Ovary (tissue), 9 donors: ENCODE measurements around the gene GJD3. TPM values are rescaled to one million over a fixed set of nuclear protein-coding genes. Genes with fewer than 3 reads are reported as not detected.
A peak's percentile ranks its signal among the peaks of the same experiment; 100 is the strongest.

Experiments
- DNase-seq, 5 donors: peaks; one replicate each; pipeline ENCODE4 v3.0.0-alpha.2; 2019 to 2020
- H3K27ac ChIP-seq, 2 donors: fragments of 200-600 bp; one replicate each; pipeline versions ENCODE4 v1.5.1 to v1.8.0; 2019 to 2022
- H3K27me3 ChIP-seq: fragments of 200-600 bp; one replicate; pipeline ENCODE4 v1.8.0; 2022
- H3K36me3 ChIP-seq: fragments of 200-600 bp; sonication (generic); one replicate; pipeline ENCODE4 v1.5.1; 2019
- H3K4me1 ChIP-seq: one replicate; pipeline ENCODE4 v1.8.1; 2013; ENCODE audit warnings: mild to moderate bottlenecking, moderate library complexity; ENCODE audit not compliant: insufficient read depth
- H3K4me3 ChIP-seq: fragments of 200-600 bp; sonication (generic); one replicate; pipeline ENCODE4 v1.5.1; 2017
- H3K9me3 ChIP-seq, 2 donors: fragments of 200-600 bp in 1 of 2; sonication (generic) in 1 of 2; one replicate each; pipeline versions ENCODE4 v1.5.1 to v1.8.1; 2013 to 2019; ENCODE audit warnings: mild to moderate bottlenecking in 1 of 2, moderate library complexity in 1 of 2
- CTCF ChIP-seq, 3 donors: fragments of 450-650 bp in 2 of 3; fragments of 200-600 bp in 1 of 3; IDR thresholded peaks; one replicate each; pipeline versions ENCODE4 v1.5.1 to v1.8.0; 2016 to 2022; ENCODE audit warnings: antibody characterized with exemption in 3 of 3, mild to moderate bottlenecking in 1 of 3
- EP300 ChIP-seq: sonication (generic); formaldehyde crosslinking; IDR thresholded peaks from one replicate; pipeline ENCODE4 v1.6.1; 2017; ENCODE audit warnings: antibody characterized with exemption
- POLR2A ChIP-seq: fragments of 450-650 bp; IDR thresholded peaks from one replicate; pipeline ENCODE4 v1.6.1; 2017; ENCODE audit warnings: antibody characterized with exemption, mild to moderate bottlenecking, moderate library complexity
- WGBS, 3 donors: extraction: QIAGEN DNeasy Blood & Tissue Kit in 1 of 3; methylation state at CpG; one replicate each; pipeline versions ENCODE4 v1.1.5 to v1.1.7; 2013 to 2017; 5-methylcytosine and 5-hydroxymethylcytosine counted together
- intact Hi-C, 4 donors: fragments of 100-400 bp; cut with DNase I; formaldehyde crosslinking; loops; one replicate each; pipeline versions ENCODE4 v1.11.0 to v1.15.1; 2022 to 2023
- polyA plus RNA-seq, 2 donors: library from polyadenylated mRNA; stranded (reverse); fragments of 200-250 nt in 1 of 2; fragments of 350-450 nt in 1 of 2; fragmentation: Illumina TruSeq in 1 of 2; extraction: RNeasy Lipid Tissue Mini Kit (QIAGEN cat#74804) in 1 of 2; gene quantifications; one replicate each; pipeline ENCODE4 v1.2.3, GENCODE V29; 2013 to 2014
- total RNA-seq, 7 donors: library from RNA; depleted of rRNA in 2 of 7; stranded (reverse); fragments of >200 nt in 2 of 7; fragmentation: NEBNext Ultra II Directional in 3 of 7; extraction: Animal tissue kit (Norgen Biotek cat#: 25700) in 3 of 7; gene quantifications; one replicate each; pipeline versions ENCODE4 v1.1.0 to v1.2.4, GENCODE V29; 2016 to 2023
- donor health status: DM: no; HTN: no; CAD: no; lungs with moderate emphysema.
- donor health status: DM: no; HTN: no; CAD: no.
- donor health status: Bipolar disorder and iron deficiency.
- donor health status: DM: yes; HTN: yes; CAD: no.
- donor health status: DM: no; HTN: no; CAD: no.
- donor health status: DM: yes; HTN: yes; CAD: no.

The GJD3 gene
- total and polyA plus RNA-seq, 9 donors: 0.24 to 1.8 (median 0.87) TPM; not detected in 3

- intact Hi-C loops: no loop called here
- Histone ChIP-seq H3K4me1 (peaks cover 54% of the 10 kb centered on the region), H3K9me3 (no peaks in the 10 kb centered on the region), H3K27ac (peak overlapping the region in 1 of 2 donors; percentile 77), H3K36me3 (no peaks in the 10 kb centered on the region), H3K4me3 (peak overlapping the region; percentile 15), H3K27me3 (no peaks in the 10 kb centered on the region)
- 4 to 5% (median 4%) methylated on average over 16 to 19 of the region's 19 CpGs for WGBS, 3 donors
- peak; percentile 81 to 88 (median 83) for DNase-seq
- TF ChIP-seq EP300: no peak
- no peak for TF ChIP-seq CTCF (IDR thresholded peaks at IDR 0.05)
- peak; percentile 45 for TF ChIP-seq POLR2A
These were observed 43.6 kb downstream of the GJD3 start for GRCh38 chr17:40320756-40321523.

GRCh38 chr17:40319651-40320540 is 44.6 kb downstream of the GJD3 start:
- TF ChIP-seq POLR2A (no peak), EP300 (no peak), CTCF (IDR thresholded peaks at IDR 0.05) (no peak)
- H3K36me3 ChIP-seq: no peaks in the 10 kb centered on the region
- 42 to 48% (median 44%) methylated on average over 11 of the region's 11 CpGs for WGBS, 3 donors
- peaks cover 51% of the 10 kb centered on the region for H3K4me1 ChIP-seq
- DNase-seq: peak in 2 of 5 donors; percentile 64 to 69
- peak overlapping the region in 1 of 2 donors; percentile 77 for H3K27ac ChIP-seq
- H3K9me3 ChIP-seq: no peaks in the 10 kb centered on the region
- peak overlapping the region; percentile 95 for H3K4me3 ChIP-seq
- intact Hi-C loops: loop anchor here in 1 of 4 donors (5.0 kb wide), 1 partner anchor 32 kb away; no protein-coding TSS in a partner anchor
- H3K27me3 ChIP-seq: no peaks in the 10 kb centered on the region

- no peaks in the 10 kb centered on the region for H3K27me3 ChIP-seq
- H3K36me3 ChIP-seq: no peaks in the 10 kb centered on the region
- DNase-seq: peak in 3 of 5 donors; percentile 27 to 63 (median 42)
- peak overlapping the region; percentile 73 to 80 for H3K27ac ChIP-seq
- H3K4me3 ChIP-seq: peak overlapping the region; percentile 95
- intact Hi-C loops: loop anchor here in 1 of 4 donors (5.0 kb wide), 1 partner anchor 33 kb away; no protein-coding TSS in a partner anchor
- peaks cover 48% of the 10 kb centered on the region for H3K4me1 ChIP-seq
- no peaks in the 10 kb centered on the region for H3K9me3 ChIP-seq
- TF ChIP-seq EP300 (no peak), CTCF (IDR thresholded peaks at IDR 0.05) (peak in 2 of 3 donors; percentile 5 to 34)
- WGBS, 3 donors: 2 to 5% (median 2%) methylated on average over 13 of the region's 13 CpGs
These were observed 45.6 kb downstream of the GJD3 start for GRCh38 chr17:40318830-40319391.
